Activated CD4-positive, alpha-beta T cell treated with anti-CD3 and anti-CD28 coated beads for 36 hours (primary cell): Measurements from ENCODE around the gene CENPC. TPM values are rescaled to one million over a fixed set of nuclear protein-coding genes. Genes with fewer than 3 reads are reported as not detected.
A peak's percentile ranks its signal among the peaks of the same experiment; 100 is the strongest.
"Not testable (repeated sequence)": the region's sequence is repeated elsewhere in the genome, so short reads cannot be mapped to it uniquely, and the experiment has no call there.

Experiments used
- ATAC-seq: fragments of 200-7000 bp; cut with Tn5 transposase; one replicate; pipeline ENCODE4 v1.10.0; 2021; ENCODE audit warnings: mild to moderate bottlenecking, moderate library complexity
- CTCF ChIA-PET: fragments of 350-600 bp; sonication (Branson Sonifier 250); formaldehyde crosslinking; loops from one replicate; lab custom pipeline; 2021; ENCODE audit warnings: antibody characterized with exemption; lab: Charles Lee
- POLR2A ChIA-PET: fragments of 350-600 bp; sonication (Branson Sonifier 250); formaldehyde crosslinking; loops from one replicate; lab custom pipeline; 2021; ENCODE audit warnings: antibody characterized with exemption, inconsistent platforms; lab: Charles Lee
- DNase-seq: peaks from one replicate; pipeline ENCODE4 v3.0.0-alpha.2; 2020
- H3K27ac Mint-ChIP-seq: one replicate; pipeline ENCODE4 v1.8.0; 2021; ENCODE audit warnings: mixed read lengths
- H3K27me3 Mint-ChIP-seq: one replicate; pipeline ENCODE4 v1.8.0; 2021; ENCODE audit warnings: mixed read lengths
- H3K36me3 Mint-ChIP-seq: one replicate; pipeline ENCODE4 v1.8.0; 2021; ENCODE audit warnings: low read depth, mixed read lengths
- H3K4me1 Mint-ChIP-seq: one replicate; pipeline ENCODE4 v1.8.0; 2021; ENCODE audit warnings: mixed read lengths
- H3K4me3 Mint-ChIP-seq: one replicate; pipeline ENCODE4 v1.8.0; 2021; ENCODE audit warnings: mild to moderate bottlenecking, moderate library complexity, mixed read lengths
- H3K9me3 Mint-ChIP-seq: one replicate; pipeline ENCODE4 v1.8.0; 2021; ENCODE audit warnings: low read depth, mixed read lengths
- intact Hi-C, 2 experiments: fragments of 100-400 bp; cut with DNase I in 1 of 2; cut with micrococcal nuclease in 1 of 2; formaldehyde crosslinking; loops; one replicate each; pipeline versions ENCODE4 v1.14.2 to v1.15.1; 2022 to 2024; cut with DNase I, micrococcal nuclease
- total RNA-seq, 2 experiments: library from RNA; stranded (reverse); gene quantifications; one replicate each; pipeline ENCODE4 v1.2.3, GENCODE V29; 2021

CENPC gene
- total RNA-seq, 2 experiments from 2014 or later: 30.3 to 33.1 TPM

GRCh38 chr4:67573193-67573592, 27.9 kb upstream of the CENPC start:
- Mint-ChIP-seq H3K27ac (peak overlapping the region; percentile 2), H3K4me3 (no peak overlapping the region), H3K27me3 (no peaks in the 10 kb centered on the region), H3K36me3 (no peaks in the 10 kb centered on the region), H3K9me3 (no peaks in the 10 kb centered on the region), H3K4me1 (peaks cover 42% of the 10 kb centered on the region)
- ATAC-seq: peak; percentile 79
- ChIA-PET CTCF (no interaction called here), POLR2A (no interaction called here)
- DNase-seq: no peak
- intact Hi-C loops: no loop called here

GRCh38 chr4:67571975-67572374, 26.7 kb upstream of the CENPC start:
- peaks cover 42% of the 10 kb centered on the region for H3K4me1 Mint-ChIP-seq
- ATAC-seq: no peak
- no peaks in the 10 kb centered on the region for H3K36me3 Mint-ChIP-seq
- H3K4me3 Mint-ChIP-seq: no peak overlapping the region
- intact Hi-C loops: no loop called here
- no peak for DNase-seq
- H3K9me3 Mint-ChIP-seq: no peaks in the 10 kb centered on the region
- ChIA-PET CTCF (interaction anchor here (1.7 kb wide), 1 partner anchor 24 kb away, joined by 3 read pairs; no protein-coding TSS in a partner anchor), POLR2A (no interaction called here)
- H3K27me3 Mint-ChIP-seq: no peaks in the 10 kb centered on the region
- no peak overlapping the region for H3K27ac Mint-ChIP-seq

- Mint-ChIP-seq H3K9me3 (no peaks in the 10 kb centered on the region), H3K27me3 (no peaks in the 10 kb centered on the region), H3K4me3 (no peak overlapping the region), H3K4me1 (peaks cover 38% of the 10 kb centered on the region), H3K27ac (no peak overlapping the region), H3K36me3 (peaks cover 1% of the 10 kb centered on the region)
- DNase-seq (no peak), ATAC-seq (no peak)
- POLR2A ChIA-PET: no interaction called here
- intact Hi-C loops: no loop called here
- CTCF ChIA-PET: interaction anchor here (1.7 kb wide), 1 partner anchor 23 kb away, joined by 3 read pairs; no protein-coding TSS in a partner anchor
These were observed 25.2 kb upstream of the CENPC start for GRCh38 chr4:67570537-67570936.

GRCh38 chr4:67568820-67569219, 23.5 kb upstream of the CENPC start:
- ChIA-PET CTCF (interaction anchor here (1.0 to 1.8 kb wide), 2 partner anchors 11 to 133 kb away, joined by 3 to 4 read pairs; partner anchors contain the start of gene UBA6), POLR2A (no interaction called here)
- H3K27ac Mint-ChIP-seq: peak overlapping the region; percentile 68
- H3K27me3 Mint-ChIP-seq: no peaks in the 10 kb centered on the region
- no peak overlapping the region for H3K4me3 Mint-ChIP-seq
- H3K36me3 Mint-ChIP-seq: peaks cover 1% of the 10 kb centered on the region
- intact Hi-C loops: no loop called here
- peaks cover 31% of the 10 kb centered on the region for H3K4me1 Mint-ChIP-seq
- no peaks in the 10 kb centered on the region for H3K9me3 Mint-ChIP-seq
- peak; percentile 49 for ATAC-seq
- DNase-seq: no peak

- ChIA-PET POLR2A (no interaction called here), CTCF (interaction anchor here (1.0 kb wide), 1 partner anchor 20 kb away, joined by 4 read pairs; the partner anchor contains the start of gene CENPC)
- ATAC-seq (peak; percentile 95), DNase-seq (peak; percentile 55)
- no peak overlapping the region for H3K4me3 Mint-ChIP-seq
- H3K9me3 Mint-ChIP-seq: peaks cover 2% of the 10 kb centered on the region
- H3K27me3 Mint-ChIP-seq: no peaks in the 10 kb centered on the region
- H3K27ac Mint-ChIP-seq: peak overlapping the region; percentile 31
- H3K36me3 Mint-ChIP-seq: peaks cover 4% of the 10 kb centered on the region
- intact Hi-C loops: no loop called here
- H3K4me1 Mint-ChIP-seq: peaks cover 15% of the 10 kb centered on the region
These were observed 21.0 kb upstream of the CENPC start for GRCh38 chr4:67566335-67566734.

- ChIA-PET POLR2A (no interaction called here), CTCF (no interaction called here)
- peaks cover 2% of the 10 kb centered on the region for H3K9me3 Mint-ChIP-seq
- H3K27ac Mint-ChIP-seq: no peak overlapping the region
- no peak overlapping the region for H3K4me3 Mint-ChIP-seq
- H3K4me1 Mint-ChIP-seq: peaks cover 18% of the 10 kb centered on the region
- intact Hi-C loops: no loop called here
- ATAC-seq (no peak), DNase-seq (no peak)
- peaks cover 4% of the 10 kb centered on the region for H3K36me3 Mint-ChIP-seq
- H3K27me3 Mint-ChIP-seq: no peaks in the 10 kb centered on the region
These were observed 20.0 kb upstream of the CENPC start for GRCh38 chr4:67565284-67565683.

GRCh38 chr4:67558493-67558892, 13.2 kb upstream of the CENPC start, which contains the start of gene STAP1:
Gene STAP1, plus strand, starts transcription at chr4:67558727. Its CDS starts 83 bp downstream, at chr4:67558810.
- H3K27me3 Mint-ChIP-seq: no peaks in the 10 kb centered on the region
- H3K9me3 Mint-ChIP-seq: peaks cover 2% of the 10 kb centered on the region
- H3K4me3 Mint-ChIP-seq: peak within 1 kb of the TSS; percentile 81
- POLR2A ChIA-PET: no interaction called here
- peaks cover 20% of the 10 kb centered on the region for H3K4me1 Mint-ChIP-seq
- peak within 1 kb of the TSS; percentile 95 for H3K27ac Mint-ChIP-seq
- intact Hi-C loops: no loop called here
- peak; percentile 20 for DNase-seq
- CTCF ChIA-PET: no interaction called here
- ATAC-seq: peak; percentile 70
- peaks cover 2% of the 10 kb centered on the region for H3K36me3 Mint-ChIP-seq

- intact Hi-C loops: no loop called here
- Mint-ChIP-seq H3K9me3 (peaks cover 1% of the 10 kb centered on the region), H3K27ac (no peak overlapping the region), H3K4me3 (no peak overlapping the region), H3K36me3 (peaks cover under 1% of the 10 kb centered on the region), H3K4me1 (peaks cover 24% of the 10 kb centered on the region), H3K27me3 (no peaks in the 10 kb centered on the region)
- ATAC-seq (no peak), DNase-seq (no peak)
- POLR2A ChIA-PET: no interaction called here
- CTCF ChIA-PET: interaction anchor here (0.6 to 1.3 kb wide), 2 partner anchors 10 to 18 kb away, joined by 3 to 4 read pairs; no protein-coding TSS in a partner anchor
These were observed 11.1 kb upstream of the CENPC start for GRCh38 chr4:67556436-67556835.

- Mint-ChIP-seq H3K4me3 (no peak overlapping the region), H3K4me1 (peaks cover 22% of the 10 kb centered on the region), H3K36me3 (no peaks in the 10 kb centered on the region), H3K27me3 (no peaks in the 10 kb centered on the region), H3K27ac (no peak overlapping the region), H3K9me3 (no peaks in the 10 kb centered on the region)
- intact Hi-C loops: no loop called here
- ATAC-seq (no peak), DNase-seq (no peak)
- ChIA-PET POLR2A (no interaction called here), CTCF (interaction anchor here (1.3 kb wide), 1 partner anchor 9 kb away, joined by 4 read pairs; no protein-coding TSS in a partner anchor)
These were observed 10.1 kb upstream of the CENPC start for GRCh38 chr4:67555447-67555846.

GRCh38 chr4:67554096-67554495, 8.8 kb upstream of the CENPC start:
- Mint-ChIP-seq H3K27ac (no peak overlapping the region), H3K4me1 (peaks cover 23% of the 10 kb centered on the region), H3K9me3 (no peaks in the 10 kb centered on the region), H3K27me3 (no peaks in the 10 kb centered on the region), H3K36me3 (no peaks in the 10 kb centered on the region), H3K4me3 (no peak overlapping the region)
- intact Hi-C loops: no loop called here
- ChIA-PET CTCF (no interaction called here), POLR2A (interaction anchor here (0.6 kb wide), 1 partner anchor 117 kb away, joined by 4 read pairs; no protein-coding TSS in a partner anchor)
- DNase-seq: no peak
- ATAC-seq: no peak

- H3K9me3 Mint-ChIP-seq, intact Hi-C loops, H3K36me3 Mint-ChIP-seq, ATAC-seq, H3K27me3 Mint-ChIP-seq, CTCF ChIA-PET, DNase-seq, H3K4me3 Mint-ChIP-seq: not testable (repeated sequence)
- POLR2A ChIA-PET: interaction anchor here (0.6 to 0.7 kb wide), 3 partner anchors 12 to 49 kb away, joined by 3 to 6 read pairs (median 4); no protein-coding TSS in a partner anchor
- H3K27ac Mint-ChIP-seq: peak overlapping the region; percentile 39
- H3K4me1 Mint-ChIP-seq: peaks cover 10% of the 10 kb centered on the region
These were observed 7.0 kb upstream of the CENPC start for GRCh38 chr4:67552146-67552792.

GRCh38 chr4:67550857-67551256, 5.6 kb upstream of the CENPC start:
- DNase-seq (no peak), ATAC-seq (no peak)
- H3K36me3 Mint-ChIP-seq: no peaks in the 10 kb centered on the region
- H3K4me1 Mint-ChIP-seq: peaks cover 8% of the 10 kb centered on the region
- no peak overlapping the region for H3K27ac Mint-ChIP-seq
- no peak overlapping the region for H3K4me3 Mint-ChIP-seq
- H3K27me3 Mint-ChIP-seq: no peaks in the 10 kb centered on the region
- POLR2A ChIA-PET: interaction anchor here (0.7 kb wide), 1 partner anchor 10 kb away, joined by 4 read pairs; no protein-coding TSS in a partner anchor
- intact Hi-C loops: no loop called here
- no peaks in the 10 kb centered on the region for H3K9me3 Mint-ChIP-seq
- CTCF ChIA-PET: no interaction called here
